GM18526 (cell line): ENCODE measurements around the gene NAIF1.

ENCODE experiments used
- POLR2A ChIP-seq: IDR thresholded peaks from 3 replicates; pipeline ENCODE4 v1.6.1; 2011; ENCODE audit not compliant: insufficient read length; ENCODE audit errors: extremely low read depth

The NAIF1 gene

GRCh38 chr9:128066713-128067644 lies at the start of gene NAIF1:
Gene NAIF1 (minus strand): TSS chr9:128067320. CDS start chr9:128067101, 219 bp downstream.
- peak; percentile 41 for TF ChIP-seq POLR2A

- no peak for TF ChIP-seq POLR2A
These were observed 49.3 kb upstream of the NAIF1 start for GRCh38 chr9:128116104-128117083.

- no peak for TF ChIP-seq POLR2A
These were observed 48.3 kb upstream of the NAIF1 start for GRCh38 chr9:128115187-128116103.

- TF ChIP-seq POLR2A, result no peak
These were observed 47.4 kb upstream of the NAIF1 start for GRCh38 chr9:128114326-128115186.

GRCh38 chr9:128113526-128114325 lies 46.6 kb upstream of the NAIF1 start:
- no peak for TF ChIP-seq POLR2A

GRCh38 chr9:128109050-128109709 lies 42.1 kb upstream of the NAIF1 start:
- TF ChIP-seq POLR2A, result no peak

- TF ChIP-seq POLR2A, result no peak
These were observed 41.3 kb upstream of the NAIF1 start for GRCh38 chr9:128108269-128109049.

GRCh38 chr9:128107468-128108268 lies 40.5 kb upstream of the NAIF1 start:
- TF ChIP-seq POLR2A, result no peak

- TF ChIP-seq POLR2A, result no peak
These were observed 39.9 kb upstream of the NAIF1 start for GRCh38 chr9:128106940-128107467.

- no peak for TF ChIP-seq POLR2A
These were observed 39.2 kb upstream of the NAIF1 start for GRCh38 chr9:128106181-128106939.
